Fibroblast of upper back skin (primary cell): ENCODE measurements around the gene AHNAK2.
A peak's percentile ranks its signal among the peaks of the same experiment; 100 is the strongest.

ENCODE experiments used
- DNase-seq: peaks from one replicate; pipeline ENCODE4 v3.0.0-alpha.2; 2013

Gene AHNAK2

DNA sequence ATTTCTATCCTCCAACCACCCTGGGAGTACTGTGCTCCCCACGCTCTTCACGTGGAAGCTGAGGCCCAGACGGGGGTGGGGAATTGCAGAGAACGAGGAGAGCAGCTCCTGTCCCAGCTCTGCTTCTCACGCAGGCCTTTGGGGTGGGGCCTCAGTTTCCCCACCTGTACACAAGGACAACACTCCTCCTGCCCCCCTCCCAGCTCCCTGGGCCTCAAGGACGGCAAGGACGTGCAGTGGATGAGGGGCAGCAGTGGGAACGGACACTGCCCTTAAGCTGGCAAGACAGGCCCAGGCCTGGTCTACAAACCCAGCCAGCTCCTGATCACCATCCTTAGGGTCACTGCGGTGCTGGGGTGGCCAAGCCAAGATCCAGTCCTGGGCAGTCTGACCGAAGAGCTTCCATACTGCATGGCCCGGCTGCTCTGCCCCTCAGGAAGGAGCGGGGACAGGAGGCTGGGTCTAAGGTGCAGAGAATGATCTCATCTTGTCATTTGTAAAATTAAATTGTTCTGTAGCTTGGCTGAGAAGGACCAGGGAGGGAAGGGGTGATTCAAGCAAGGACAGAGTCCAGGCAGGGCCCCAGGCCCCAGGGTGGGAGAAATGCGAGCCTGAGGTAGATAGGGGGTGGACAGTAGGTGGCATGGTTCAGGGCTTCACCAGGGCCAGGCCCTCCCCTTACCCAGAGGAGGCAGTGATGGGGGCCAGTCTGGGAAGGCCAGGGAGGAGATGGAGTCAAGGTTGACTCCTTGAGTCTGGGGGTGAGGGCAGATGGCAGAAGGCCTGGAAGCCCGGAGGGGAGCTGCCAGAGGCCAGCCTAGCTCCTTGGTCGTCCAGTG, 6.1 kb upstream of the AHNAK2 start:
- DNase-seq, result no peak

DNA sequence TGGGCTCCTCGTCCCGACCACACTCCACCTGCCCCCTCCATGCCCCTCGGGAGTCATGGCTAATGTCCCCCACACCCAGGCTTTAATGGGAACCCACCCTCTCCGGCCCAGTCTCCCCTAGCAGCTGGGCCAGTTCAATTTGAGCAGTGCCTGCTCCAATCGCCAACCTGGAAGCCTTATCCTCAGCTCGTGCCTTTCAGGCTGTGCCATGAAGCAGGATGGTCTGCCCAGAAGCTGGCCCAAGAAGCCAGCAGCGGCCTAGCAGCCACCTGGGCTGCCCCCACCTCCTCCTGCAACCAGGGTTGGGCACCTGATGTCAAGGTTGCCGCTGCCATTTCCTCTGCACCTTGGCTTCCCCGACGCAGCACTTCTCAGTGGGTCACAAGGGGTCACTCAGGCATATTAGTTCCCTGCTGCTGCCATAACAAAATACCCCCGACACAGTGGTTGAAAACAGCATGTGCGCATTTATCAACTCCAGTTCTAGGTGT, 5.1 kb upstream of the AHNAK2 start:
- DNase-seq, result no peak

GRCh38 chr14:104982548-104983230, 4.5 kb upstream of the AHNAK2 start:
- no peak for DNase-seq

GRCh38 chr14:104981699-104982541, 3.7 kb upstream of the AHNAK2 start:
- DNase-seq, result no peak

DNA sequence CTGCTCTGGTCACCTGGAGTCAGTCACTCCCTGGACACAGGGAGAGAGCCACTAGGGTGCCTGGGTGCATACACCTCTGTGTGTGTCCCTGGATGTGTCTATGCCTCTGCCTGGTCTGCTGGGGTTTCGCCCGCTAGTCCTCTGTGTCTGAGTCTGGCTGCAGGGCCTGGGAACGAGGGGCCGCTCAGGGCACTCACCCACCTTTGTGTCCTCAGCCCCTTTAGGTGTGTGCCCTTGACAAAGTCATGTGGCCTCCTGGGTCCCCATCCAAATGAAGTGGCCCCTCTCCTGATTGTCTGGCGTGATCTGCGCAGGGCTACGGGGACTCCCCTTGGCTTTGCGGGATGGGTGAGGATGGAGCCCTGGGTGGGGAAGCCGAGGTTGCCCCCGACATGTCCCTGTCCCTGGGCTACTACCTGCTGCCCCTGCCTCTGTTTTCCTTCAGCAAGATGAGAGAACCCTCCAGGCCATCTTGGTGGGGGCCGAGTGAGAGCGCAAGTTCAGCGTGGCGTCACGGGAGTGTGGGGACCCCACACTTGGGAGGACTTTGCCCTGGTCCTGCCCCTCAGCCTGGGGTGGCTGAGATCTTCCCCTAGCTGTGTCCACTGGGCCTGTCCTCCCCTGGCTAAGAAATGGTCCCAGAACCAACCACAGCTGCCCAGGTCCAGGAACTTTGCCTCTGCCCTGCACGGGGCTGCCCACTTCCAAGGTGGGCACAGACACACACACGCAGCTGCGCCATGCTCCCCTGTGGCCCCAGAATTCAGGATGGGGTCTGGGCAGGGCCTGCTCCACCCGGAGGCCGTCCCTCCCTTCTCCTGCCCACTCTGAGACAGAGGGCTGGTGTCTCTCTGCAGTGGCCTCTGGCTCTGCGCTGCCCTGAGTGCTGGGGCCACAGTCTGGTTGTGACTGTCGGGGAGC, 2.7 kb upstream of the AHNAK2 start:
- DNase-seq, result no peak

- no peak for DNase-seq
Measured at GRCh38 chr14:104979758-104980610, 1.8 kb upstream of the AHNAK2 start.

DNA sequence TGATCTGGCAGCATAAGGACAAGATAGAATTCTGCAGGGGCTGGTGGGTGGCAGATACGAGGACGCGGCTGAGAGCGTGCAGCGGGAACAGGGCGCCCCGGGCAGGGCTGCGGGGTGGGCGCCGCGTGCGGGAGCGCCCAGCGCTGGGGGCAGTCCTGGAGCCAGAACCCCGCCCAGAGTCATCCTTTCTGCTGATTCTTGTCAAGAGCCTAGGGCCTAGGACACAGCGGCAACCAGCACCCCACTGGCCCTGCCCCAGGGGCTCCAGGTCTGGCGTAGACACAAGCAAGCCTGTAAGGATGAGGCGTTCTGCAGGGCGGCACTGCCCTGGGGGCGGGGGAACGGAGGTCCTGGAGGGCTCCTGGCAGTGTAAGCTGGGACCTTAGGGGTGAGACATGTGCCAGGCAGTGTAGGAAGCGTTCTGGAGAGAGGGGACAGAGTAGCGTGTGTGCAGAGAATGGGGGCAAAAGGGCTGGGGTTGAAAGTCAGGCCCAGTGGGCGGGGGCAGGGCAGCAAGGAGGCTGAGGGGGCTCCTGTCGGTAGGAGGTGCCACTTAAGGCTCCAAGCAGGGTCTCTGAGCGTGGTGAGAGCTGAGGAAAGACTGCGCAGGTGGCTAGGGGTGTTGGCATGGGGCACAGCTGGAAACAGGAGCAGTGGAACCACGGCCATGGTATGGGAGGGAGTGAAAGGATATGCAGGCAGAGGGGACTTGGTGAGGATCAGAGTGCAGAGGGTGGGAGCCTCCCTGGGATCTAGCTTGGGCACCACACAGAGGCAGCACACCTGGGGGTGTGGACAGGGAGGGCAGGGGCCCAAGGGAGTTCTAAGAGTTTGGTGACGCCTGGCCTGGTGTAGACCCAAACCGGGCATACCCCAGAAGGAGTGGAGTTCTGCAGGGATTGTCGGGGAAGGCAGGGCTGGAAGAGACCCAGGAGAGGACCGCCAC, 845 bp upstream of the AHNAK2 start:
- no peak for DNase-seq

DNA sequence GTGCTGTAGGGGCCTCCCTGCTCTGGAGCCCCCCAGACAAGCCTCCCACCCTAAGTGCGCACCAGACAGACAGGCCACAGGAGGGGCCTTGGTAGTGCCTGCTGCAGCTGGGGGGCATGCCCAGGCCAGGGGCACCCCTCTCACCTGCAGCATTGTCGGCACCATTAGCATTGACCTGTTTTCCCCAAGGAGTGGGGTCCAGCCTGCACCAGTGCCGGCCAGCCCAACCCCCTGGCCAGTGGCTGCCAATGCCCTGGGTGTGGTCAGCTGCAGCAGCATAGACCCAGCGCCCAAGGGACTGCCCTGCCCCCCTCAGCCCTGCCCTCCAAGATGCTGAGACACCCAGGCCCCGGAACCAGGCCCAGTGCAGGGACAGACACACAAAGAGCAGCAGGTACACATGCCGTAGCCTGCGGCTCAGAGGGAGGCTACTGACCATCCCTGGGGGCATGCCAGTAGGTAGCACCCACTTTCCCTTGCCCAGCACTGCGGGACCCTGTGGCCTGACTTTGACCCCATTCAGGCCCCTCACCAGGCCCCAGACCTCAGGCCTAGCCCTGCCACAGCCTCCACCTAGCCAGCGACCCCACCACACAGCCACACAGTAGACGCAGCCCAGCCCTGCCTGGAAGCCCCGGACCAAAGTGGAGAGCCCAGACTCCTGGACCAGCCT, 1.0 kb downstream of the AHNAK2 start:
- no peak for DNase-seq

GRCh38 chr14:104976198-104977007, 1.8 kb downstream of the AHNAK2 start:
- peak; percentile 68 for DNase-seq

- no peak for DNase-seq
Measured at GRCh38 chr14:104975481-104976197, 2.5 kb downstream of the AHNAK2 start.

- no peak for DNase-seq
Measured at GRCh38 chr14:104974665-104975390, 3.3 kb downstream of the AHNAK2 start.

GRCh38 chr14:104974146-104974541, 4.0 kb downstream of the AHNAK2 start:
- no peak for DNase-seq

DNA sequence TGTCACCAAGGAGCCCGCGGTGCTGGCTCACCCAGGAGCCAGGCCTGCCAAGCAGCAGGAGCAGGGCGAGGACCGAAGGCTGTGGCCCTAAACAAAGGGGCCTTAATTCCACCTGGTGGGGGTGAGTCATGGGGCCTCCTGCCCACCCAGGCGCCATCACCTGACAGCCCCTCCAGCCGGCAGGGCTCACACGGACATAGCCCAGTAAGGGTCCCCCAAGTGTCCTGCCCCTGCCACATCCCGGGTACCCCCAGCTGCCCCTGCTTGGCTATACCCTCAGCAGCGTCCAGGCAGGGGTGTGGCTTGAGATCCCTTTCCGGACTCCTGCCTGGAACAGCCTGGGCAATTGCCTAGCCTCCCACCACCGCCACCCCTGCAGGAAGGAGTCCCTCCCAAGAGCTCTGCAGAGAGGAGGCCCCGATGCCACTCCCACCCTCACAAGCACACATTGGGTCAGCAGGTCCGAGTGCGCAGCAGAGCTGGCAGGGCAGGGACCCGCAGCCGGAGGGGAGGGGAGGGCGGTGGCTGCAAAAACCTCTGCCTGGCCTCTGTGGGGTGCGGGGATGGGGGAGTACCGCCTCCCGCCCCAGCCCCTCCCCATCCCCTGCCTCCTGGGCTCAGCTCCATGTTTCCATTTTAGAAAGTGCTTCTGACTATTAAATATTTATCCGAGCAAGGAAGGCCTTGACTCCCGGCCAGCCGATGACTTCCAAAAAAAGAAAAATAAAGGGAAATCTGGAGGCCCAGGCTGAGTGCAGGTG, 4.6 kb downstream of the AHNAK2 start:
- peak; percentile 73 for DNase-seq

- peak; percentile 95 for DNase-seq
Measured at GRCh38 chr14:104973135-104973384, 5.1 kb downstream of the AHNAK2 start.

DNA sequence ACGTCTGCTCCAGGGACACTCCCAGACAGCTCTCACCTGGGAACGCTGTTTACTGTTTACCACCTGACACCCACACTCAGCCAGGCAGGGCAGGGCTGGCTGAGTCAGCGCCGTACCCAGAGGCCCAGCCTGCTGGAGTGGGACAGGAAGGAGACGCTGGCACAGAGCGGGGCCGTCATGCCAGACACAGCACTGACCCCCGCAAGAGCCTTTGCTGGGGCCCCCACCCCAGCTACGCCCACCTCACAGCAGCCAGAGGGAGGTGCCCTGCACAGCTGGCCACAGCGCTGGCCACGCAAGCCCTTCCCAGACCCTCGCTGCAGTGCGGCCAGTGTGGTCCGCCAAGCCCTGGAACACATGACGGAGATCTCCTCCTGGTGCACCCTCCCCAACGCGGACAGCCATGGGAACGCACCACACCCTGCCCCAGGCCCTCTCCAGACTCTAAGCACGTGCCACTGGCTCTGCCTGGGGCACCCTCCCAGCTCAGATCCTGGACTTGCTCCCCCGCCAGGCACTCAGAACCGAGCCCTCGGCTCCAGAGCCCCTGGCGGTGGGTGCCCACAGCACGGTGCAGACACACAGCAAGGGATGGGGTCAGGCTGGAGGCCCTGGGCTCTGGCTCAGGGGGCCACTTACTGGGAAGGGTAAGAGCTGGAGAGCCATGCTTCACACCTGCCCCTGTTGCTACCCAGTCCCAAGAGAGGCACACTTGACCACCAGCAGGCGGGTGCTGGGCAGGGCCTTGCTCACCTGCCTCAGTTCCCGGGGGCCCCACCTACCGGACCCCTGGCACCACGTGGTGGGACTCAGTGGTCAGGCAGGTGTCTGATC, 5.7 kb downstream of the AHNAK2 start:
- no peak for DNase-seq
